BLaER1 (cell line): ENCODE data around the gene HDAC4.
A peak's percentile ranks its signal among the peaks of the same experiment; 100 is the strongest.
"Not testable (repeated sequence)": the region's sequence is repeated elsewhere in the genome, so short reads cannot be mapped to it uniquely, and the experiment has no call there.

Experiments
- H3K27ac ChIP-seq: shearing (Covaris generic); formaldehyde crosslinking; 2 replicates; pipeline ENCODE4 v1.8.1; 2022
- H3K27me3 ChIP-seq: shearing (Covaris generic); formaldehyde crosslinking; 2 replicates; pipeline ENCODE4 v1.8.1; 2022
- H3K36me3 ChIP-seq: shearing (Covaris generic); formaldehyde crosslinking; 2 replicates; pipeline ENCODE4 v1.8.1; 2022
- H3K4me1 ChIP-seq: shearing (Covaris generic); formaldehyde crosslinking; 2 replicates; pipeline ENCODE4 v1.8.1; 2022
- H3K4me2 ChIP-seq: shearing (Covaris generic); formaldehyde crosslinking; 2 replicates; pipeline ENCODE4 v1.8.1; 2022
- H3K4me3 ChIP-seq: shearing (Covaris generic); formaldehyde crosslinking; 2 replicates; pipeline ENCODE4 v1.8.1; 2022
- H3K9ac ChIP-seq: shearing (Covaris generic); formaldehyde crosslinking; 2 replicates; pipeline ENCODE4 v1.8.1; 2022
- H3K9me3 ChIP-seq: shearing (Covaris generic); formaldehyde crosslinking; 2 replicates; pipeline ENCODE4 v1.8.1; 2022
- H4K20me1 ChIP-seq: shearing (Covaris generic); formaldehyde crosslinking; 2 replicates; pipeline ENCODE4 v1.8.1; 2022
- Cebpa-rat ChIP-seq: shearing (Covaris generic); IDR thresholded peaks from 2 replicates; pipeline ENCODE4 v1.8.1; 2022

HDAC4 gene

DNA sequence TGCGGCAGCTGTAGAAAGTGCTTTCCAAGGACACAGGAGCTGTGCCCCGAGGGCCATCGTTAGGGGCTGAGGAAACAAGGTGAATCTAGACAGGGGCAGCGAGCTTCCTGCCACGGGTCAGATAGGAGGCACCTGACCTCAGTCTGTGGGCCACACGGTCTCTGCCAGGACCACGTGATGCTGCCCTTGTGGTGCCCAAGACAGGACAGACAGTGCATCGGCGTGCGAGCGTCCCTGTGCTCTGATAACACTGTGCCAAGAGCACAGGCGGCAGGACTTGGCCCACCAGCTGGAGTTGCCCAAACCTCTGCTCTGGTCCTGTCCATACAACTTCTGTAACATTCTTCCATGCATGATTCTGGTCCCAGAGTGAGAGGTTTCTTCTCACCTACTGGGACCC, 327.6 kb downstream of the HDAC4 start:
- peaks cover 73% of the 10 kb centered on the region for H3K36me3 ChIP-seq
- H3K27ac ChIP-seq = no peak overlapping the region
- no peaks in the 10 kb centered on the region for H3K9me3 ChIP-seq

DNA sequence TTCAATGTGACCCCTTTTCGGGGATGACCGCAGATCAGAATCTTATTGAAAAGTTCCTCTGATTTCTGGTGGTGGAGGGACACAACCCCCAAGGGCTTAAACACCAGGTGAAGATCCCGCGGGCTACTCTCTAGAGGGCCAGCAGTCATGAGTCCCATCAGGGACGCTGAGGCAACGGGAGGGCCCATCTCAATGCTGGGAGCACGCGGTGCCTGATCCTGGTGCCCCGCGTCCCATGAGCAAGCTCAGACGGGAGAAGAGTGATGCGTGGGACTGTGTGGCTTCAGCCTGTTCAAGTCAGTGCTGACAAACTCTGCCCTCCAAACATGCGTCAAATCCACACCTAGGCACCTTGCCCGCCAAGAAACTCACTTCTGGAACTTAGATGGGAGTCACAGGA, 328.0 kb downstream of the HDAC4 start:
- Histone ChIP-seq H3K4me1 (peaks cover 27% of the 10 kb centered on the region), H3K4me3 (no peak overlapping the region), H3K4me2 (no peak overlapping the region), H3K36me3 (peaks cover 72% of the 10 kb centered on the region), H3K9ac (no peak overlapping the region), H3K27ac (no peak overlapping the region), H3K9me3 (no peaks in the 10 kb centered on the region), H4K20me1 (peaks cover 31% of the 10 kb centered on the region), H3K27me3 (no peaks in the 10 kb centered on the region)
- no peak for TF ChIP-seq Cebpa-rat

More for the DNA sequence above, 327.6 kb downstream of the HDAC4 start:
- TF ChIP-seq Cebpa-rat = no peak
- Histone ChIP-seq H3K9ac (no peak overlapping the region), H3K27me3 (no peaks in the 10 kb centered on the region), H3K4me3 (no peak overlapping the region), H3K4me1 (peaks cover 22% of the 10 kb centered on the region), H4K20me1 (peaks cover 26% of the 10 kb centered on the region), H3K4me2 (no peak overlapping the region)

DNA sequence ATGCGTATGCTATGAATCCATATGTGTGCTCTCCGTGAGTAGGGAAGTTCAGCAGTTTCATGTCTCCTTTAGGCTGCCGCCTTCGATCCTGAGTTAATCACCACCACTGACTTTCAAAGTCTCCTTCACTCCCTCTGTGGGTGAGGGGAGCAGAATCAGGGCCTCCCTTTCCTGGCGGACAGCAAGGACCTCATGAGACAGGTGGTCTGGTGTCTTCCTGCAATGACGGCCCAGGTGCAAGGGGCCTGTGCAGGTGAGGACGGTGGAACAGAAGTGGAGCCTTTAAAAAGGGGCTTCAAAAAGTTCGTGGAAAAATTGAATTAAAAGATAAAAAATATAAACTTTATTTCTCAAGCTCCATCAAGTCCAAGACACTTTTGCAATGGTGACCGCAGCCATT, 330.4 kb downstream of the HDAC4 start:
- Histone ChIP-seq H3K27ac (no peak overlapping the region), H3K27me3 (no peaks in the 10 kb centered on the region), H4K20me1 (peaks cover 25% of the 10 kb centered on the region), H3K4me1 (peaks cover 34% of the 10 kb centered on the region), H3K4me3 (no peak overlapping the region), H3K9ac (no peak overlapping the region), H3K4me2 (no peak overlapping the region), H3K36me3 (peaks cover 49% of the 10 kb centered on the region), H3K9me3 (no peaks in the 10 kb centered on the region)
- no peak for TF ChIP-seq Cebpa-rat

DNA sequence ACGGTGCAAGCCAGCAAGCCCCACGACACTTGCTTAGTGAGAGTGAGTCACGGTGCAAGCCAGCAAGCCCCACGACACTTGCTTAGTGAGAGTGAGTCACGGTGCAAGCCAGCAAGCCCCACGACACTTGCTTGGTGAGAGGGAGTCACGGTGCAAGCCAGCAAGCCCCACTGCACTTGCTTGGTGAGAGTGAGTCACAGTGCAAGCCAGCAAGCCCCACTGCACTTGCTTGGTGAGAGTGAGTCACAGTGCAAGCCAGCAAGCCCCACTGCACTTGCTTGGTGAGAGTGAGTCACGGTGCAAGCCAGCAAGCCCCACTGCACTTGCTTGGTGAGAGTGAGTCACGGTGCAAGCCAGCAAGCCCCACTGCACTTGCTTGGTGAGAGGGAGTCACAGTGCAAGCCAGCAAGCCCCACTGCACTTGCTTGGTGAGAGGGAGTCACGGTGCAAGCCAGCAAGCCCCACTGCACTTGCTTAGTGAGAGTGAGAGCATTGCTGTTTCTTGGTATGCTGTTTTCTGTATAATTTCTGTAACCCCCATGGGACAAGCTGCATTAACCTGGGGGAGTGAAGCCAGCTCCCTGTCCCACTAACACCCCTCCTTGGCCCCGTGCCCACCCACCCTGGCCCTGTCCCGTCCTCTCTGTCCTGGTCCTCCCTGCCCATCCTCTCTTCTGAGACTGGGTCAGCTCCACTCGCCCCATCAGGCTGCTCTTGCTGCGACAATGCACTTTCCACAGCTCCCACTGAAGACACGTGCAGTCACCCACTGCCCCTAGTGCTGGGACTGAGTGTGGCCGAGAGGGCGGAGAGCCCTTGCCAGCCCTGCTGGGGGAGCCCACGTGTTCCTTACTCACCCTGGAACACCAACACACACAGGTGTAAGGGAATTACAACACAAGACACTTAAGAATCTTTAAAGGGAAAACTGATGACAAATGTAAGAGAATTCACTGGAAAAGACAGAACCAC, 331.2 kb downstream of the HDAC4 start:
- not testable (repeated sequence) for H3K9me3 ChIP-seq, H3K4me2 ChIP-seq, H3K9ac ChIP-seq, H3K4me3 ChIP-seq, H3K27me3 ChIP-seq, H3K27ac ChIP-seq
- peaks cover 51% of the 10 kb centered on the region for H3K36me3 ChIP-seq
- peaks cover 39% of the 10 kb centered on the region for H3K4me1 ChIP-seq
- peaks cover 22% of the 10 kb centered on the region for H4K20me1 ChIP-seq

DNA sequence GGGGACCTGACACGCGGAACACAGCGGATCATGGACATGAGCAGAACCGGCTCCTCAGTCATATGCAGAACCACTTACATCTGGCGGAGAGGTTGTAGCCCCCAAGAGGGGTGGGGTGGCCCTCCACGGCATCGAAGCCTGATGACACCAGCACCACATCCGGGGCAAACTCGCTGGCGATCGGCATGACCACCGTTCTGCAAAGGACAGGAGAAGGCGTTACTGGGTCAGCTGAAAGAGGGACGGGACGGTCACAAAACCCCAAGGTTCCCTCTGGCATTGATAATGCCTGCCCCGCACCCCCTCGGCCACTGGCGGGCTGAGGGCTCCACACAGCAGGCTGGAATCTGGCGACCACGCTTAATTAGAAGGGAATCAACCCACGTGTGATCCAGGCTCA, 332.4 kb downstream of the HDAC4 start:
- no peaks in the 10 kb centered on the region for H3K9me3 ChIP-seq
- H3K4me3 ChIP-seq = no peak overlapping the region
- H3K9ac ChIP-seq = no peak overlapping the region
- TF ChIP-seq Cebpa-rat = no peak
- H3K4me1 ChIP-seq = peaks cover 44% of the 10 kb centered on the region
- H4K20me1 ChIP-seq = peaks cover 22% of the 10 kb centered on the region
- peak overlapping the region; percentile 59; the same call in 1 of the 2 replicates for H3K27ac ChIP-seq
- peaks cover 51% of the 10 kb centered on the region for H3K36me3 ChIP-seq
- H3K27me3 ChIP-seq = no peaks in the 10 kb centered on the region
- peak overlapping the region; percentile 72 for H3K4me2 ChIP-seq

- peaks cover 28% of the 10 kb centered on the region for H4K20me1 ChIP-seq
- H3K4me3 ChIP-seq = no peak overlapping the region
- H3K9ac ChIP-seq = no peak overlapping the region; the same call in 1 of the 2 replicates
- peak overlapping the region; percentile 72 for H3K4me2 ChIP-seq
- peaks cover 41% of the 10 kb centered on the region for H3K36me3 ChIP-seq
- no peaks in the 10 kb centered on the region for H3K27me3 ChIP-seq
- no peaks in the 10 kb centered on the region for H3K9me3 ChIP-seq
- TF ChIP-seq Cebpa-rat = no peak
- peak overlapping the region; percentile 59; the same call in 1 of the 2 replicates for H3K27ac ChIP-seq
- H3K4me1 ChIP-seq = peaks cover 52% of the 10 kb centered on the region
Measured at GRCh38 chr2:239067196-239067865, 333.5 kb downstream of the HDAC4 start.

DNA sequence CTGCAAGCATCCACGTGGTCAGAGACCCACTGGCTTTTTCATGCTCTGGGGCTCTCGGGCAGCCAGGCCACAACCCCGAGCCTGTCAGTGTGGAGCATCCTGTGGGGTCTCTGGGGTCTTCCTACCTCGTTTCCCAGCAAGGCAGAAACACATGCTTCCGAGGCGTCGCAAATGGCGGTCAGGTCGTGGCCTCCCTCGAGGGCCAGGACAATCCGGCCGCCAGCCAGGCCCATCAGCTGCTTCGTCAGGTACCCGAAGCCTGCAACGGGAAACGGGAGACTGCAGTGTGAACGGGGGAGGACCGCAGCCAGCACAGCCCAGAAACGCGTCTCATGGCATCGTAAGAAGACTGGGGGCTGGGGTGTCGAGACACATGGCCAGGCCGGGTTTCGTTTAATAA, 334.2 kb downstream of the HDAC4 start:
- no peak overlapping the region; the same call in 1 of the 2 replicates for H3K9ac ChIP-seq
- peaks cover 36% of the 10 kb centered on the region for H3K36me3 ChIP-seq

DNA sequence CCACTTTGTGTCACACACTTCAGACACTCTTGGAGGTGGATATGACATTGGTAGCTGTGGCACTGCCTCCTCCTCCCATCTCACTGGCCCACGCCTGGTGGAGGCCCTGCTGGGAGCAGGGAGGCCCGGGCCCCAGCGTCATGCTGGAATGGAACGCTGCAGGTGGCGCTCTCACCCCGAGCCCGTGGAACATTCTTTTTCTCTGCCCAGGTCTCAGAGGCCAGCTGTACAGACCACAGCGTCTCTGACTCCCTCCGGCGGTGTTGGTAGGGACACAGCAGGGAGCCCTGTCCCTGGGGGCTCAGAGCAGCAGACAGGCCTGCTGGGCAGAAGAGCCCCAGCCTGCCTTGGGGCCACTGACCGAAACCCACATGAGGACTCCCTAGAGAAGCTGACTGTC, 334.9 kb downstream of the HDAC4 start:
- Histone ChIP-seq H3K9me3 (no peaks in the 10 kb centered on the region), H3K36me3 (peaks cover 36% of the 10 kb centered on the region), H4K20me1 (peaks cover 34% of the 10 kb centered on the region), H3K4me1 (peaks cover 60% of the 10 kb centered on the region), H3K27ac (peak overlapping the region; percentile 59; the same call in 1 of the 2 replicates), H3K9ac (no peak overlapping the region; the same call in 1 of the 2 replicates), H3K4me2 (peak overlapping the region; percentile 72), H3K4me3 (0 out of 2 replicates have a peak overlapping the region, but pooled peaks have one; percentile 3), H3K27me3 (no peaks in the 10 kb centered on the region)
- no peak for TF ChIP-seq Cebpa-rat

More for the DNA sequence above, 334.2 kb downstream of the HDAC4 start:
- no peak for TF ChIP-seq Cebpa-rat
- Histone ChIP-seq H3K4me3 (0 out of 2 replicates have a peak overlapping the region, but pooled peaks have one; percentile 3), H3K4me1 (peaks cover 59% of the 10 kb centered on the region), H3K27ac (peak overlapping the region; percentile 59; the same call in 1 of the 2 replicates), H3K4me2 (peak overlapping the region; percentile 72), H3K9me3 (no peaks in the 10 kb centered on the region), H4K20me1 (peaks cover 34% of the 10 kb centered on the region), H3K27me3 (no peaks in the 10 kb centered on the region)

DNA sequence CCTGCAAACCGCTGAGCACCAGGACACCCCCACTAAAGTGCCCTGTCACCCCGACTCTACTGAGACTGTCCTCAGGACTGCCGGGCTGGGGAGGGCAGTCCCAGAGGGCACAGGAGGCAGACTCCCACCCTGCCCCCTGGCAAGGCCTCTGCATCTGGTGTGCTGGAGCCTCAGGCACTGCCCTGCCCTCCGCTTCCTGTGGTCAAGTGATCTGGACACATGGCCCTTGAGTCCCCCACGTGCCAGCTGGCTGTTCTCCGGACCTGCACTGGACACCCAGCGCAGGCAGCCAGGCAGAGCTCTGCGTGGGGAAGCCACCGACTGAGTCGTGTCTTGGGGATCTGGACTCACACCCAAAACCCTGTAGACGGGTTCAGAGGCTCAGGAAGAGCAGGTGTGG, 335.3 kb downstream of the HDAC4 start:
- H3K36me3 ChIP-seq = peaks cover 39% of the 10 kb centered on the region
- no peak for TF ChIP-seq Cebpa-rat
- peak overlapping the region; percentile 72 for H3K4me2 ChIP-seq
- peaks cover 61% of the 10 kb centered on the region for H3K4me1 ChIP-seq
- H3K4me3 ChIP-seq = no peak overlapping the region
- peaks cover 34% of the 10 kb centered on the region for H4K20me1 ChIP-seq
- no peaks in the 10 kb centered on the region for H3K9me3 ChIP-seq
- no peak overlapping the region for H3K9ac ChIP-seq
- H3K27ac ChIP-seq = peak overlapping the region; percentile 59; the same call in 1 of the 2 replicates
- no peaks in the 10 kb centered on the region for H3K27me3 ChIP-seq
